ENCODE measurements around the gene DENND2C. TPM values are rescaled to one million over a fixed set of nuclear protein-coding genes. Genes with fewer than 3 reads are reported as not detected.

DENND2C gene
- total and polyA plus RNA-seq, 4 donors: 1.7 to 9.3 (median 3.3) TPM

DNA sequence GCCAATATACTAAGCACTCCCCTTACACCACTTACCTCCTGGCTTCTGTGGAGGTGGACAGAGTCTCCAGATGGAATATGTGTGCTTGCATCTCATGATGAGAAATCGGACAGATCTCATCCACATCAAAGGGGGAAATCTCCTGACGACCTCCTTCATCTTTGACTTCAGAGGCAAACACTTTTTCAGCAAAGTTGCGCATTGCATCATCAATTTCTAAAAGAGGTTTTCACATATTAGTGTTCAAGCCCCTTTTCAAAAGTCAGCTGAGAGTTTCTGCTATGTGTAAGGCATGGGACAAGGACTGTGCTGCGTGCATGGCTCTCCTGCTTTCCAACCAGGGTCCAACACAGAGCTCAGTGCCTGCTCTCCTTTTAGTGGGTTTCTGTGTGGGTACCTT is 18.7 kb upstream of the DENND2C start:
- no peak for DNase-seq (ENCODE audit: low read depth in 4 of 6, low spot score in 6 of 6)
- no peak overlapping the region for H3K27ac ChIP-seq (ENCODE audit: low read depth, low read length)
- H3K4me1 ChIP-seq (ENCODE audit: control insufficient read depth, insufficient read depth, low read length): no peaks in the 10 kb centered on the region
- H3K4me3 ChIP-seq (ENCODE audit: low read depth, low read length): no peak overlapping the region
- no peaks in the 10 kb centered on the region for H3K36me3 ChIP-seq (ENCODE audit: control insufficient read depth, insufficient read depth, low read length)
- 100% methylated on average over 1 of the region's 4 CpGs for WGBS (ENCODE audit: insufficient coverage)
- H3K9me3 ChIP-seq (ENCODE audit: control insufficient read depth, insufficient read depth, low read length): no peaks in the 10 kb centered on the region
- H3K27me3 ChIP-seq (ENCODE audit: control insufficient read depth, insufficient read depth, low read length): peaks cover 3% of the 10 kb centered on the region

DNA sequence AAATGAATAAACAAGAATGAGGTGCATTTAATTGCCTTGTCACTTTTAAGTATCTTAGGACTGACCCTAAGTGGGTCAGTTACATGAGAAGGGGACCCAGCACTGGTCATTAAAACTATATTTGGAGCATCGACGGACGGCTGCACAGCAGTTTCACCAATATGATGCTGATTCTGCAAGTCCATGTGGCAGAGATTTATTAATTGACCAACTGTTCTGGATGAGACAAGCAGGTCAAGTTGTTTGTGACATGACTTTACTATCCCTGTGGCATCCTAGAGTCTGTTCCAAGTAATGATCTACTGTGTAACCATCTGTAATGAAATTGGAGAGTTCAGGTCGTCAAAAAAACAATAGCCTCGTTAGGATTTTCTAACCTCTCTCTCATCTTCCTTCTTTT is 16.0 kb upstream of the DENND2C start:
- H3K36me3 ChIP-seq (ENCODE audit: control insufficient read depth, insufficient read depth, low read length): no peaks in the 10 kb centered on the region
- 96% methylated on average over 3 of the region's 5 CpGs for WGBS (ENCODE audit: insufficient coverage)
- no peaks in the 10 kb centered on the region for H3K4me1 ChIP-seq (ENCODE audit: control insufficient read depth, insufficient read depth, low read length)
- no peak for DNase-seq (ENCODE audit: low read depth in 4 of 6, low spot score in 6 of 6)
- no peak overlapping the region for H3K27ac ChIP-seq (ENCODE audit: low read depth, low read length)
- no peak overlapping the region for H3K4me3 ChIP-seq (ENCODE audit: low read depth, low read length)
- H3K9me3 ChIP-seq (ENCODE audit: control insufficient read depth, insufficient read depth, low read length): no peaks in the 10 kb centered on the region
- peaks cover 3% of the 10 kb centered on the region for H3K27me3 ChIP-seq (ENCODE audit: control insufficient read depth, insufficient read depth, low read length)

DNA sequence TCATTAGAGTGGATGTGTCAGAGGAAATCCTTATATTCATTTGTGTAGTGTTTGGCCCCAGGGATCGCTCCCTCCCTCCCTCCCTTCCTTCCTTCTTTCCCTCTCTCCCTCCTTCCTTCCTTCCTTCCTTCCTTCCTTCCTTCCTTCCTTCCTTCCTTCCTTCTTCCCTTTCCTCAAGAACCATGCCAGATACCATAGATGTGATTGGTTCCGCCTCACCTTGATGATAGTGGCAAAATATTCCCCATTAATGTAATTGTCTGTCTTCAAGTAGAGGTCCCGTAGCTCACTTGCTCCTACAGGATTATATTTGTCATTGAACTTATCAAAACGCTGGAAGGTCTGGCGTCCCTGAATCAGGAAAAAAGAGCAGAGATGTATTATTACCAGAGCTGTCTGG is 7.8 kb upstream of the DENND2C start:
- 88% methylated on average over 2 of the region's 5 CpGs for WGBS (ENCODE audit: insufficient coverage)
- H3K27me3 ChIP-seq (ENCODE audit: control insufficient read depth, insufficient read depth, low read length): peaks cover 2% of the 10 kb centered on the region

DNA sequence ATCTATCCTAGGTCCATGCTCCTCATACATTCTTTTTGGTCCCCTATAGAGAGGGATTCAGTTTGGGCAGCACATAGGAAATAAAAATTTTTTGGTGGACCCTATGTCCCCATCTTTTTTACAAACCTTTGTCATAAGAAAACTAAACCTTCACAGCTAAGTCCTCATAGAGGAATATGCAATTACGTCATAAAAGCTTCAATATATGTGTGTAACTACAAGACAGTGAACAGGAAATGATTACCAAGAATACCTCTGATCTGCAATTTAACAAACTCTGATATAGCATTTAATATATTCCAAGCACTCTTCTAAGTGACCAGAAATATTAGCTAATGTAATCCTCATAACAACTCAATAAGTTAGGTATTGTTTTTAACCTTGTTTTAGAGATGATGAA is 6.3 kb upstream of the DENND2C start:
- no peak for DNase-seq (ENCODE audit: low read depth in 4 of 6, low spot score in 6 of 6)
- no peaks in the 10 kb centered on the region for H3K9me3 ChIP-seq (ENCODE audit: control insufficient read depth, insufficient read depth, low read length)
- H3K36me3 ChIP-seq (ENCODE audit: control insufficient read depth, insufficient read depth, low read length): no peaks in the 10 kb centered on the region
- H3K4me3 ChIP-seq (ENCODE audit: low read depth, low read length): no peak overlapping the region
- no peaks in the 10 kb centered on the region for H3K4me1 ChIP-seq (ENCODE audit: control insufficient read depth, insufficient read depth, low read length)
- no CpG with 5 or more reads among the region's 1 CpG for WGBS (ENCODE audit: insufficient coverage)
- H3K27me3 ChIP-seq (ENCODE audit: control insufficient read depth, insufficient read depth, low read length): peaks cover 2% of the 10 kb centered on the region
- no peak overlapping the region for H3K27ac ChIP-seq (ENCODE audit: low read depth, low read length)

More for the DNA sequence above, 7.8 kb upstream of the DENND2C start:
- Histone ChIP-seq H3K27ac (ENCODE audit: low read depth, low read length) (no peak overlapping the region), H3K9me3 (ENCODE audit: control insufficient read depth, insufficient read depth, low read length) (no peaks in the 10 kb centered on the region), H3K4me3 (ENCODE audit: low read depth, low read length) (no peak overlapping the region), H3K4me1 (ENCODE audit: control insufficient read depth, insufficient read depth, low read length) (no peaks in the 10 kb centered on the region), H3K36me3 (ENCODE audit: control insufficient read depth, insufficient read depth, low read length) (no peaks in the 10 kb centered on the region)
- no peak for DNase-seq (ENCODE audit: low read depth in 4 of 6, low spot score in 6 of 6)

DNA sequence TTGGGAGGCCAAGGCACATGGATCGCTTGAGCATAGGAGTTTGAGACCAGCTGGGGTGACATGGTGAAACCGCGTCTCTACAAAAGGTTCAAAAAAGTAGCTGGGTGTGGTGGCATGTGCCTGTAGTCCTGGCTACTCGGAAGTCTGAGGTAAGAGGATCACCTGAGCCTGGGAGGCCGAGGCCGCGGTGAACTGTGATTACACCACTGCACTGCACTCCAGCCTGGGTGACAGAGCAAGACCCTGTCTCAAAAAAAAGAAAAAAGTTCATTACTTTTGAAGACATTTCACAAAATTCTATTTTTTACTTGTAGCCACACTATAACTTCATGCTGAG is 2.1 kb upstream of the DENND2C start:
- peaks cover 13% of the 10 kb centered on the region for H3K4me1 ChIP-seq (ENCODE audit: control insufficient read depth, insufficient read depth, low read length)
- H3K36me3 ChIP-seq (ENCODE audit: control insufficient read depth, insufficient read depth, low read length): no peaks in the 10 kb centered on the region
- WGBS (ENCODE audit: insufficient coverage): 88% methylated on average over 4 of the region's 7 CpGs
- H3K27ac ChIP-seq (ENCODE audit: low read depth, low read length): no peak overlapping the region
- no peak overlapping the region for H3K4me3 ChIP-seq (ENCODE audit: low read depth, low read length)
- no peaks in the 10 kb centered on the region for H3K9me3 ChIP-seq (ENCODE audit: control insufficient read depth, insufficient read depth, low read length)
- no peak for DNase-seq (ENCODE audit: low read depth in 4 of 6, low spot score in 6 of 6)
- H3K27me3 ChIP-seq (ENCODE audit: control insufficient read depth, insufficient read depth, low read length): peaks cover 12% of the 10 kb centered on the region

DNA sequence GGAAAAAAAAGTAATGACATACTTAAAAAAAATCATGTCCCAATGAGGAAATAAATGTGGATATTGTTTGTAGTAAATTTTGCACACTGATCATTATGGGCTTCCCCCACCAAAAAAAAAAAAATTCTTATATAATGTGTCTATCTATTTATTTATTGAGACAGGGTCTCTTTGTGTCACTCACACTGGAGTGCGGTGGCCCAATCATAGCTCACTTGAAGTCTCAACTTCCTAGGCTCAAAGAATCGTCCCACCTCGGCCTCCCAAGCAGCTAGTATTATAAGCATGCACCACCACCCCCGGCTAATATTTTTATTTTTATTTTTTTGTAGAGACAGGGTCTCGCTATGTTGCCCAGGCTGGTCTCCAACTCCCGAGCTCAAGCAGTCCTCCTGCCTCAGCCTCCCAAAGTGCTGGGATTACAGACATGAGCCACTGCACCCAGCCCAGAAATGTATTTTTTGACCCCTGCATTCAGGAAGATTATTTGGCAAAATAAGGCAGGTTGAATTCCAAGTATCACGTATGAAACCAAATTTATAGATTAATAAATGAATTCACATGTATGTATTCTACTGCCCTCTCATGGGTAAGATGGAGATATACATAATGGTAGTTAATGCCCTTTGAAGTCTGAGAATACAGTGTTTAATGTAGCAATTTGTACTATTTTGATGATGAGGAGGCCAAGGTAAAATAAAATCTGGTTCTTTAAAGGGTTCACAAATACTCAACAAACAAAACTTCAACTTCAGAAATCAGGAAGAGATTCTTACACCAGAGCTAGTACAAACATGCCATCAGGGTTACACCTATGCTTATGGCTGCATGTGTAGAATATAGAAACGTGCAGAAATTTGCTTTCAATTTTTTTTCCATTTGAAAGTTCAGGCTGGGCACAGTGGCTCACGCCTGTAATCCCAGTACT is 1.4 kb upstream of the DENND2C start:
- H3K4me1 ChIP-seq (ENCODE audit: control insufficient read depth, insufficient read depth, low read length): peaks cover 13% of the 10 kb centered on the region
- H3K9me3 ChIP-seq (ENCODE audit: control insufficient read depth, insufficient read depth, low read length): no peaks in the 10 kb centered on the region
- no peaks in the 10 kb centered on the region for H3K36me3 ChIP-seq (ENCODE audit: control insufficient read depth, insufficient read depth, low read length)
- peak in 2 of 6 donors; percentile 17 to 18 for DNase-seq (ENCODE audit: low read depth in 4 of 6, low spot score in 6 of 6)
- no peak overlapping the region for H3K27ac ChIP-seq (ENCODE audit: low read depth, low read length)
- 91% methylated on average over 3 of the region's 9 CpGs for WGBS (ENCODE audit: insufficient coverage)
- no peak overlapping the region for H3K4me3 ChIP-seq (ENCODE audit: low read depth, low read length)
- H3K27me3 ChIP-seq (ENCODE audit: control insufficient read depth, insufficient read depth, low read length): peaks cover 10% of the 10 kb centered on the region

DNA sequence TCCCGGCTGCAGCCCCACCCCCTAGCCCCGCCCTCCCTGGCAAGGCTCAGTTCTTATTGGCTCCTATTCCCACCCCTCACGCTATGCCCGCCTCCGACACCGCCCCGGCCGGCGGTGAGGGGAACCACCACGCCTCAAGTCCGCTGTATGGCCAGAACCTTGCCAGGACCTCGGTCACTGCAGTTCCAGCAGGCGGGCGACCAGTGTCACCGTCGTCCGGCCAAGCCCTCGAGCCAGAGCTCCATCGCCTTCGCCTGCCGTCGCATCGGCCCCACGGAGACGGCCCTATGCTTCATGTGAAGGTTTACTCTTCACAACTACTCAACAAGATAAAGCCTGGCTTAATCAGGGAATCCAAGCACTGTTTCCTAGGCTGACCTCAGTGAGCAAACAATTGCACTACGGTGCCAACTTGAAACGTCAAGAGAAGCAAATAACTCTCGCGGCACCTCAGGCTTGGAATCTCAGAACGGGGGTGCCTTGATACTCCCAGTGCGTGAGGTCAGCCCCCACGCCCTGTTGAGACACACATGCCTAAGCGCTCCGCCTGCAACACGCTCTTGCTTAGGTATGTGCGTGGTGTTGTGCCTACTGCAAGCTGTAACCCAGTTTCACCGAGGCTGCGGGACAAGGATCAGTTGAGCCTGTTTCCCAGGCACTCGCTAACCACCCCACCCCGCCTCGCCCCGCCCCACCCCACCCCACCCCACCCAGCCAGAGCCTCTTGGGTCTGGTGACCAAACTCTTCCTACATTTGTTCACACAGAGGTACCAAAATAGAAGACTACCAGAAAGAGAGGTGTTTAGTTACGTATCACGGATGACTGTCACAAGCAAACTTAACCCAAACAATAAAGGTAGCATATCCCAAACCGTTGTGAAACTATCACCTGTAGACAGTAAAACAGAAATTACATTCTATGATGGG is 498 bp upstream of the DENND2C start:
- H3K4me3 ChIP-seq (ENCODE audit: low read depth, low read length): peak overlapping the region; percentile 69
- H3K9me3 ChIP-seq (ENCODE audit: control insufficient read depth, insufficient read depth, low read length): no peaks in the 10 kb centered on the region
- H3K27ac ChIP-seq (ENCODE audit: low read depth, low read length): no peak overlapping the region
- WGBS (ENCODE audit: insufficient coverage): under 1% methylated on average over 32 of the region's 45 CpGs
- H3K27me3 ChIP-seq (ENCODE audit: control insufficient read depth, insufficient read depth, low read length): peaks cover 10% of the 10 kb centered on the region
- no peaks in the 10 kb centered on the region for H3K36me3 ChIP-seq (ENCODE audit: control insufficient read depth, insufficient read depth, low read length)
- DNase-seq (ENCODE audit: low read depth in 4 of 6, low spot score in 6 of 6): peak; percentile 31 to 94 (median 69)
- H3K4me1 ChIP-seq (ENCODE audit: control insufficient read depth, insufficient read depth, low read length): peaks cover 13% of the 10 kb centered on the region

DNA sequence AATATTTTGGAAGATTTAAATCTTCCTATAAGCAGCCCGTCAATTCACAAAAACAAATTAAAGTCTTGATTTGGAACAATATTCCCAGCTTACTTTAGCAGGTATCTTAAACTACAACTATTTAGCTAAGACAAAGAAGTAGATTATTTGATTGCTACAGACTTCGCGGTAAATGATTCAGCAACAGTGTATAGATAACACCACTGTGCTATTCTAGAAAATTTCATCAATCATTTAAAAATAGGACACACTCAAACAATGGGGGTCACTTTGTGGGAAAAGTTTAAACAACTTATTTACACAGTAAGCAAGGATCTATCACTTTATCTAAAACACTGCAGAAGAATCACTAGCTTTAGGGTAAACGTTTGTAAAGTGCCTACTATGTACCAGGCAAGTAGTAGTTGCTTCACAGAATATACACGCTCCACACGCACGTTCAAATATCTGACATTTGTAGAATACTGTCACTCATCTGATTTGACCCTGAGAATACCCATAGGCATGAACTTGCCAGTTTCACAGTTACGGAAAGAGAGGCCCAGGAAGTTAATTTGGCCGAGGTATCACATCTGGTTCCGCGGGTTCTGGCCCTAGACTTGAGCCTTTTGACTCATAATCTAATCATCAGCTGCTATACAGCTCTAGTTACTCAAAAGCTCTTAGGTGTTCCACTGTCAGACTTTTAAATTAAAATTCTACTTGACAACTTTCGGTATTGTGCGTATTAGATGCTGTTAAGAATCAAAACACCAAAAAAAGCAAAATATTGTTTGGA is 876 bp downstream of the DENND2C start:
- H3K27me3 ChIP-seq (ENCODE audit: control insufficient read depth, insufficient read depth, low read length): peaks cover 10% of the 10 kb centered on the region
- no peak for DNase-seq (ENCODE audit: low read depth in 4 of 6, low spot score in 6 of 6)
- H3K27ac ChIP-seq (ENCODE audit: low read depth, low read length): no peak overlapping the region
- whole genome bisulfite sequencing (ENCODE audit: insufficient coverage): 37% methylated on average over 7 of the region's 13 CpGs
- peak overlapping the region; percentile 69 for H3K4me3 ChIP-seq (ENCODE audit: low read depth, low read length)
- no peaks in the 10 kb centered on the region for H3K36me3 ChIP-seq (ENCODE audit: control insufficient read depth, insufficient read depth, low read length)
- no peaks in the 10 kb centered on the region for H3K9me3 ChIP-seq (ENCODE audit: control insufficient read depth, insufficient read depth, low read length)
- peaks cover 13% of the 10 kb centered on the region for H3K4me1 ChIP-seq (ENCODE audit: control insufficient read depth, insufficient read depth, low read length)

DNA sequence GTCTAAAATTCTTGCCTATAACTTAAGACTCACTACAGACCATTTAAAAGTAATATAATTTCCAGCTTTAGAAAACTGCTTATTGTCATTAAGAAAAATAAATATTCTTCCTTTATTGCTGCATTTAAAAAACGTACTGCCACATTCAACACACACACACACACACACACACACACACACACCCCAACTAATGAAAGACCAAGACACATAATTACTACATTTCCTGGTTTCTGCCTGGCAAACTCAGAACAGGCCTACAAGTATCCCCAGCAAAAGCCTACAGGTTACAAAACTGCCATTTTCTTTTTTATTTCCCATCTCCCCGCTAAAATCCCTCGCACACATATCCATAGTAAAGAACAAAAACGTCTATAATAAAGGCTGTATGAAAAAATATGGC is 1.5 kb downstream of the DENND2C start:
- WGBS (ENCODE audit: insufficient coverage): 82% methylated on average over 1 of the region's 4 CpGs
- peaks cover 10% of the 10 kb centered on the region for H3K27me3 ChIP-seq (ENCODE audit: control insufficient read depth, insufficient read depth, low read length)

More for the DNA sequence above, 1.5 kb downstream of the DENND2C start:
- peaks cover 13% of the 10 kb centered on the region for H3K4me1 ChIP-seq (ENCODE audit: control insufficient read depth, insufficient read depth, low read length)
- H3K9me3 ChIP-seq (ENCODE audit: control insufficient read depth, insufficient read depth, low read length): no peaks in the 10 kb centered on the region
- no peak overlapping the region for H3K27ac ChIP-seq (ENCODE audit: low read depth, low read length)
- no peaks in the 10 kb centered on the region for H3K36me3 ChIP-seq (ENCODE audit: control insufficient read depth, insufficient read depth, low read length)
- DNase-seq (ENCODE audit: low read depth in 4 of 6, low spot score in 6 of 6): no peak
- H3K4me3 ChIP-seq (ENCODE audit: low read depth, low read length): no peak overlapping the region
